Measurements from ENCODE around the gene UBE2D4.

- TF ChIP-seq POLR2A (IDR thresholded peaks at IDR 0.05; ENCODE audit: low read length): no peak
- TF ChIP-seq GATA1 (IDR thresholded peaks at IDR 0.05; ENCODE audit: low read depth, low read length): no peak
Measured at GRCh38 chr7:43877968-43878864, 48.0 kb upstream of the UBE2D4 start.
